ENCODE results near the gene SEMA5A. TPM values are rescaled to one million over a fixed set of nuclear protein-coding genes. Genes with fewer than 3 reads are reported as not detected.

Gene SEMA5A
- total and polyA plus RNA-seq, 2 donors (not counting 1 experiment from before 2014, with no cell fraction given): not detected

DNA sequence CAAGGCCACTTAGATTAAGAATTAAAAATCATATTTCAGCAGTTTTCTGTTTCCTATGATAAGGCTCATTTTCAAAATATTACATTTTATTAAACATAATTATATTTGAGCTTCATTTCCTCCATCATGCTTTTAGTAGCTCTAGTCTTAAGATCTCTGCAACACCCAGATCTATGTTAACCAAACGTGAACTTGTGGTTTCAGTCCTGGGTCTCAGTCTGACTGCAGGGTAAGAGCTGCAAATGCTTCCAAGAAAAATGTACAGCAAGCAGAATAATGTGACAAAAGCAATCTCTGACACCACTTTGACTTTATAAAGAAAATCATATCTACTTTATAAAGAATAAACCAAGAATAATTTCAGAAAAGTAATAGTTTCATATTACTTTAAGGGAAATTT, 512.4 kb downstream of the SEMA5A start:
- Histone ChIP-seq H4K20me1 (ENCODE audit: control insufficient read depth, insufficient read depth, low read length, poor library complexity, severe bottlenecking) (no peaks in the 10 kb centered on the region), H3K36me3 (replicated peaks in 1 of 2; ENCODE audit: control extremely low read depth in 1 of 2, control insufficient read depth in 1 of 2, extremely low read depth in 1 of 2, insufficient read depth in 2 of 2, low read length in 1 of 2) (no peaks in the 10 kb centered on the region), H3K27ac (ENCODE audit: low read length in 2 of 2) (no peak overlapping the region), H3K4me2 (replicated peaks; ENCODE audit: low read depth, low read length, poor library complexity, severe bottlenecking) (no peak overlapping the region), H2AFZ (ENCODE audit: insufficient read depth, low read depth, low read length, poor library complexity, severe bottlenecking) (no peak overlapping the region), H3K9ac (ENCODE audit: low read length) (no peak overlapping the region), H3K79me2 (ENCODE audit: control insufficient read depth, insufficient read depth, low read length) (no peaks in the 10 kb centered on the region), H3K27me3 (replicated peaks in 1 of 4; ENCODE audit: control extremely low read depth in 1 of 4, control insufficient read depth in 3 of 4, insufficient read depth in 4 of 4, low read length in 3 of 4) (no peaks in the 10 kb centered on the region), H3K4me3 (ENCODE audit: control extremely low read depth in 1 of 5, extremely low read depth in 1 of 5, insufficient read depth in 1 of 5, low read depth in 2 of 5, low read length in 4 of 5) (no peak overlapping the region), H3K4me1 (ENCODE audit: control insufficient read depth in 2 of 2, insufficient read depth in 2 of 2, low read length in 2 of 2) (no peaks in the 10 kb centered on the region), H3K9me3 (ENCODE audit: control extremely low read depth in 1 of 3, control insufficient read depth in 2 of 3, insufficient read depth in 1 of 3, low read length in 2 of 3) (no peaks in the 10 kb centered on the region)
- no peaks in the 10 kb centered on the region for H3K27me3 Mint-ChIP-seq
- TF ChIP-seq, protein P1, sequence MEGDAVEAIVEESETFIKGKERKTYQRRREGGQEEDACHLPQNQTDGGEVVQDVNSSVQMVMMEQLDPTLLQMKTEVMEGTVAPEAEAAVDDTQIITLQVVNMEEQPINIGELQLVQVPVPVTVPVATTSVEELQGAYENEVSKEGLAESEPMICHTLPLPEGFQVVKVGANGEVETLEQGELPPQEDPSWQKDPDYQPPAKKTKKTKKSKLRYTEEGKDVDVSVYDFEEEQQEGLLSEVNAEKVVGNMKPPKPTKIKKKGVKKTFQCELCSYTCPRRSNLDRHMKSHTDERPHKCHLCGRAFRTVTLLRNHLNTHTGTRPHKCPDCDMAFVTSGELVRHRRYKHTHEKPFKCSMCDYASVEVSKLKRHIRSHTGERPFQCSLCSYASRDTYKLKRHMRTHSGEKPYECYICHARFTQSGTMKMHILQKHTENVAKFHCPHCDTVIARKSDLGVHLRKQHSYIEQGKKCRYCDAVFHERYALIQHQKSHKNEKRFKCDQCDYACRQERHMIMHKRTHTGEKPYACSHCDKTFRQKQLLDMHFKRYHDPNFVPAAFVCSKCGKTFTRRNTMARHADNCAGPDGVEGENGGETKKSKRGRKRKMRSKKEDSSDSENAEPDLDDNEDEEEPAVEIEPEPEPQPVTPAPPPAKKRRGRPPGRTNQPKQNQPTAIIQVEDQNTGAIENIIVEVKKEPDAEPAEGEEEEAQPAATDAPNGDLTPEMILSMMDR (IDR thresholded peaks at IDR 0.05): no peak
- TF ChIP-seq EZH2 (IDR thresholded peaks at IDR 0.05; ENCODE audit: borderline replicate concordance, insufficient read depth, low read depth, low read length, poor library complexity, severe bottlenecking): no peak
- DNase-seq (no peak), ATAC-seq (ENCODE audit: low read depth) (no peak)
- POLR2A ChIA-PET: no interaction called here
- WGBS (ENCODE audit: insufficient coverage): 17% methylated on average over 1 of the region's 1 CpG
- intact Hi-C loops (cut with micrococcal nuclease): no loop called here
- H3K27ac Mint-ChIP-seq: no peak overlapping the region
- H3K4me1 Mint-ChIP-seq: no peaks in the 10 kb centered on the region
- peaks cover 2% of the 10 kb centered on the region for H3K9me3 Mint-ChIP-seq (ENCODE audit: insufficient read depth)
- H3K4me3 Mint-ChIP-seq: no peak overlapping the region
- CTCF ChIA-PET: no interaction called here

DNA sequence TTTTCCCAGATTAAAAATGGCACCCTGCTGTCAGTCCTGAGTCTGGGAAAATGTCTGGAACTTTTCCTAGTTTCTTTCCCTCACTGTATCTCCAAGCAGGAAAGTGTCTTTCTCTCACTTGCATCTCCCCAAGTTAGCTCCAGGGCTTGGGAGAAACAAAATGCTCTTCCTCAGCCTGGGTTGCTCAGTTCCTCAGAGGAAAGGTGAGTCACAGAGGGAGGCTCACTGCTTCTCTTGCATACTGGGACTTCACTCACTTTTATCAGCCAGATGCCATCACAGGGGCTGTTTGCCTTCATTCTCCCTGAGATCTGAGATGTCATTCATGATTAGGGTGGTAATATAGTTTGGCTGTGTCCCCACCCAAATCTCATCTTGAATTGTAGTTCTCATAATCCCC, 519.9 kb downstream of the SEMA5A start:
- H3K79me2 ChIP-seq (ENCODE audit: control insufficient read depth, insufficient read depth, low read length): no peaks in the 10 kb centered on the region
- intact Hi-C loops (cut with micrococcal nuclease): no loop called here
- TF ChIP-seq, protein P1 (IDR thresholded peaks at IDR 0.05): no peak
- H3K9me3 ChIP-seq (ENCODE audit: control extremely low read depth in 1 of 3, control insufficient read depth in 2 of 3, insufficient read depth in 1 of 3, low read length in 2 of 3): peaks cover 0 to 14% (median 9%) of the 10 kb centered on the region in 3 donors
- CTCF ChIA-PET: no interaction called here
- H4K20me1 ChIP-seq (ENCODE audit: control insufficient read depth, insufficient read depth, low read length, poor library complexity, severe bottlenecking): no peaks in the 10 kb centered on the region
- no peaks in the 10 kb centered on the region for H3K36me3 ChIP-seq (replicated peaks in 1 of 2; ENCODE audit: control extremely low read depth in 1 of 2, control insufficient read depth in 1 of 2, extremely low read depth in 1 of 2, insufficient read depth in 2 of 2, low read length in 1 of 2)
- DNase-seq (no peak), ATAC-seq (ENCODE audit: low read depth) (no peak)
- no peak overlapping the region for H3K4me3 Mint-ChIP-seq
- no peaks in the 10 kb centered on the region for H3K4me1 Mint-ChIP-seq
- no peak overlapping the region for H3K4me3 ChIP-seq (ENCODE audit: control extremely low read depth in 1 of 5, extremely low read depth in 1 of 5, insufficient read depth in 1 of 5, low read depth in 2 of 5, low read length in 4 of 5)
- H3K27ac Mint-ChIP-seq: no peak overlapping the region
- H3K9ac ChIP-seq (ENCODE audit: low read length): no peak overlapping the region
- POLR2A ChIA-PET: no interaction called here
- H3K4me2 ChIP-seq (replicated peaks; ENCODE audit: low read depth, low read length, poor library complexity, severe bottlenecking): no peak overlapping the region
- peaks cover 6% of the 10 kb centered on the region for H3K9me3 Mint-ChIP-seq (ENCODE audit: insufficient read depth)
- H3K27me3 ChIP-seq (replicated peaks in 1 of 4; ENCODE audit: control extremely low read depth in 1 of 4, control insufficient read depth in 3 of 4, insufficient read depth in 4 of 4, low read length in 3 of 4): no peaks in the 10 kb centered on the region
- H3K27ac ChIP-seq (ENCODE audit: low read length in 2 of 2): no peak overlapping the region
- H3K4me1 ChIP-seq (ENCODE audit: control insufficient read depth in 2 of 2, insufficient read depth in 2 of 2, low read length in 2 of 2): no peaks in the 10 kb centered on the region
- H3K27me3 Mint-ChIP-seq: no peaks in the 10 kb centered on the region
- H2AFZ ChIP-seq (ENCODE audit: insufficient read depth, low read depth, low read length, poor library complexity, severe bottlenecking): no peak overlapping the region

Measured in B cell (primary cell).